Gastroesophageal sphincter (tissue), 4 donors: ENCODE results near the gene PACS1. TPM values are rescaled to one million over a fixed set of nuclear protein-coding genes. Genes with fewer than 3 reads are reported as not detected.
"Not testable (repeated sequence)": the region's sequence is repeated elsewhere in the genome, so short reads cannot be mapped to it uniquely, and the experiment has no call there.

Experiments used
- ATAC-seq: fragments of 150-250 bp; one replicate; pipeline ENCODE4 v1.9.1; 2016; ENCODE audit warnings: mild to moderate bottlenecking, moderate library complexity
- H3K27ac ChIP-seq, 4 donors: fragments of 200-600 bp; sonication (generic) in 3 of 4; 1 replicate in 3 of 4; 2 replicates in 1 of 4; pipeline ENCODE4 v1.5.1; 2016 to 2019
- H3K27me3 ChIP-seq: fragments of 200-600 bp; sonication (generic); one replicate; pipeline ENCODE4 v1.5.1; 2019
- H3K36me3 ChIP-seq, 2 donors: fragments of 200-600 bp; sonication (generic); one replicate each; pipeline ENCODE4 v1.5.1; 2019; ENCODE audit warnings: control low read depth in 1 of 2
- H3K4me1 ChIP-seq, 3 donors: fragments of 200-600 bp; sonication (generic); 1 replicate in 2 of 3; 2 replicates in 1 of 3; pipeline ENCODE4 v1.5.1; 2016 to 2019; ENCODE audit warnings: control low read depth in 2 of 3
- H3K4me3 ChIP-seq, 2 donors: fragments of 200-600 bp; sonication (generic); one replicate each; pipeline ENCODE4 v1.5.1; 2019; ENCODE audit warnings: mild to moderate bottlenecking in 1 of 2, moderate library complexity in 1 of 2
- H3K9me3 ChIP-seq, 3 donors: fragments of 200-600 bp; sonication (generic); one replicate each; pipeline ENCODE4 v1.5.1; 2017 to 2019; ENCODE audit warnings: control low read depth in 2 of 3
- EP300 ChIP-seq: sonication (generic); formaldehyde crosslinking; IDR thresholded peaks from one replicate; pipeline ENCODE4 v1.6.1; 2017; ENCODE audit warnings: antibody characterized with exemption, mild to moderate bottlenecking
- POLR2A ChIP-seq, 2 donors: fragments of 450-650 bp; IDR thresholded peaks; one replicate each; pipeline ENCODE4 v1.6.1; 2017; ENCODE audit warnings: antibody characterized with exemption in 2 of 2, mild to moderate bottlenecking in 2 of 2, moderate library complexity in 1 of 2
- POLR2AphosphoS5 ChIP-seq: sonication (generic); formaldehyde crosslinking; IDR thresholded peaks from one replicate; pipeline ENCODE4 v1.6.1; 2017; ENCODE audit warnings: antibody characterized with exemption
- WGBS, 2 donors: methylation state at CpG; one replicate each; pipeline ENCODE4 v1.1.5; 2018; ENCODE audit warnings: low coverage in 1 of 2; 5-methylcytosine and 5-hydroxymethylcytosine counted together
- total RNA-seq, 4 donors: library from RNA; depleted of rRNA; stranded (reverse); fragments of >200 nt; gene quantifications; one replicate each; pipeline ENCODE4 v1.1.0, GENCODE V29; 2016
- TF ChIP-seq, protein P1 (sequence below), 4 experiments: fragments of 200-600 bp in 2 of 4; fragments of 450-650 bp in 2 of 4; sonication (generic) in 1 of 4; IDR thresholded peaks; one replicate each; pipeline ENCODE4 v1.5.1; 2017 to 2019; ENCODE audit warnings: antibody characterized with exemption in 4 of 4, mild to moderate bottlenecking in 2 of 4, moderate library complexity in 2 of 4

PACS1 gene
- total RNA-seq, 4 donors from 2014 or later = 32.7 to 81.8 (median 38.2) TPM

DNA sequence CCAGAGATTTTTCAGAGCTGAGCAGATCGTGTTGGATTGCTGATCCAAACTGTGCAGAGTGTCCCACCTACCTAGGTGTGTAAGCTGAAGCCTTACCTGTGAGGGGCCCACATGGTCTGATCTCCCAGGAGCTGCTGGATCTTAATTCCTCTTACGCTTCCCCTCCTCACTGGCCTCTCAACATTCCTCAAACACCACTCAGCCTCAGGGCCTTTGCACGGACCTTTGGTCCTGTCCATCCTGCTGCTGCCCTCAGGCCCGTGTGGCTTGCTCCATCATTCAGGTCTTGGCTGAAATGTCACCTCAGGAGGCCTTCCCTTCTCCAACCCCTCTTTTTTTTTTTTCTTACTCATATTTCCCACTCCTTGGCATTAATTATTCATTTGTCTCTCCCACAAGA, 177.2 kb downstream of the PACS1 start:
- H3K27ac ChIP-seq = no peak overlapping the region
- ATAC-seq = no peak
- H3K27me3 ChIP-seq = no peaks in the 10 kb centered on the region
- H3K4me1 ChIP-seq = no peaks in the 10 kb centered on the region
- WGBS, 2 donors = 64 to 79% methylated on average over 3 to 4 of the region's 4 CpGs
- H3K4me3 ChIP-seq = no peak overlapping the region
- H3K9me3 ChIP-seq = no peaks in the 10 kb centered on the region
- TF ChIP-seq POLR2A (IDR thresholded peaks at IDR 0.05) = no peak
- H3K36me3 ChIP-seq = peaks cover 0 to 60% of the 10 kb centered on the region in 2 donors

- H3K4me1 ChIP-seq = no peaks in the 10 kb centered on the region
- H3K9me3 ChIP-seq = no peaks in the 10 kb centered on the region
- 91% methylated on average over 2 of the region's 3 CpGs; no CpG with 5 or more reads in 1 of the 2 donors for WGBS, 2 donors
- peaks cover 0 to 55% of the 10 kb centered on the region in 2 donors for H3K36me3 ChIP-seq
- TF ChIP-seq, protein P1, sequence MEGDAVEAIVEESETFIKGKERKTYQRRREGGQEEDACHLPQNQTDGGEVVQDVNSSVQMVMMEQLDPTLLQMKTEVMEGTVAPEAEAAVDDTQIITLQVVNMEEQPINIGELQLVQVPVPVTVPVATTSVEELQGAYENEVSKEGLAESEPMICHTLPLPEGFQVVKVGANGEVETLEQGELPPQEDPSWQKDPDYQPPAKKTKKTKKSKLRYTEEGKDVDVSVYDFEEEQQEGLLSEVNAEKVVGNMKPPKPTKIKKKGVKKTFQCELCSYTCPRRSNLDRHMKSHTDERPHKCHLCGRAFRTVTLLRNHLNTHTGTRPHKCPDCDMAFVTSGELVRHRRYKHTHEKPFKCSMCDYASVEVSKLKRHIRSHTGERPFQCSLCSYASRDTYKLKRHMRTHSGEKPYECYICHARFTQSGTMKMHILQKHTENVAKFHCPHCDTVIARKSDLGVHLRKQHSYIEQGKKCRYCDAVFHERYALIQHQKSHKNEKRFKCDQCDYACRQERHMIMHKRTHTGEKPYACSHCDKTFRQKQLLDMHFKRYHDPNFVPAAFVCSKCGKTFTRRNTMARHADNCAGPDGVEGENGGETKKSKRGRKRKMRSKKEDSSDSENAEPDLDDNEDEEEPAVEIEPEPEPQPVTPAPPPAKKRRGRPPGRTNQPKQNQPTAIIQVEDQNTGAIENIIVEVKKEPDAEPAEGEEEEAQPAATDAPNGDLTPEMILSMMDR (IDR thresholded peaks at IDR 0.05) = no peak
- TF ChIP-seq POLR2AphosphoS5 (no peak), EP300 (no peak), POLR2A (IDR thresholded peaks at IDR 0.05) (no peak)
- no peak overlapping the region for H3K4me3 ChIP-seq
- H3K27ac ChIP-seq = no peak overlapping the region
- H3K27me3 ChIP-seq = no peaks in the 10 kb centered on the region
- ATAC-seq = no peak
Measured at GRCh38 chr11:66247801-66248200, 177.7 kb downstream of the PACS1 start.

GRCh38 chr11:66248903-66249302, 178.8 kb downstream of the PACS1 start:
- peaks cover 0 to 44% of the 10 kb centered on the region in 2 donors for H3K36me3 ChIP-seq
- TF ChIP-seq POLR2A (IDR thresholded peaks at IDR 0.05) = no peak
- TF ChIP-seq POLR2AphosphoS5 = no peak
- TF ChIP-seq, protein P1 (IDR thresholded peaks at IDR 0.05) = no peak
- no peak for TF ChIP-seq EP300
- no peaks in the 10 kb centered on the region for H3K4me1 ChIP-seq
- no peak overlapping the region for H3K4me3 ChIP-seq
- 94 to 96% methylated on average over 3 to 4 of the region's 6 CpGs for whole genome bisulfite sequencing, 2 donors
- ATAC-seq = no peak
- H3K27ac ChIP-seq = no peak overlapping the region
- H3K27me3 ChIP-seq = no peaks in the 10 kb centered on the region
- no peaks in the 10 kb centered on the region for H3K9me3 ChIP-seq

DNA sequence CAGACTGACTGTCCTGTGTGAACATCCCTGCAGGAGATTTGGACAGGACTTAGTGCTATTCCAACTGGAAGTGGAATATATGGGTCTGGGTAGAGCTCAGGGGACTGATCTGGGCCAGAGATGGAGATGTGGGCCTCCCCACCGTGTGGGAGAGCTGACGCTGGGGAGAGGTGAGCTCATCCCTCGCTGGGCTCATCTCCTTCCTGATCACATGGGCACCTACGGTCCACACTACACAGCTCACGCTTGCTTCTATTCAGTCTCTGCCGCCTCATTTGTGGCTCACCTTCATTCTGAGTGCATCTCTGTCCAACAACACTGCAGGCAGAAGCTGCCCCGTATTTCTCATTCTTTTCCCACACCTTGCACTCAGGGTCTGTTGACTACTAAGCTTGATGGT, 181.7 kb downstream of the PACS1 start:
- 76 to 79% methylated on average over 7 of the region's 7 CpGs for WGBS, 2 donors
- no peaks in the 10 kb centered on the region for H3K9me3 ChIP-seq
- peaks cover 0 to 22% of the 10 kb centered on the region in 2 donors for H3K36me3 ChIP-seq
- H3K27me3 ChIP-seq = no peaks in the 10 kb centered on the region
- ATAC-seq = no peak
- peaks cover 0 to 4% (median 3%) of the 10 kb centered on the region in 3 donors for H3K4me1 ChIP-seq
- H3K4me3 ChIP-seq = no peak overlapping the region
- TF ChIP-seq POLR2A (IDR thresholded peaks at IDR 0.05) = no peak
- no peak overlapping the region for H3K27ac ChIP-seq

GRCh38 chr11:66253081-66253480, 183.0 kb downstream of the PACS1 start:
- not testable (repeated sequence) for H3K4me3 ChIP-seq, H3K4me1 ChIP-seq, ATAC-seq, H3K9me3 ChIP-seq, H3K27ac ChIP-seq, H3K27me3 ChIP-seq
- peaks cover 0 to 22% of the 10 kb centered on the region in 2 donors for H3K36me3 ChIP-seq
- WGBS, 2 donors = 65 to 71% methylated on average over 2 to 4 of the region's 6 CpGs

DNA sequence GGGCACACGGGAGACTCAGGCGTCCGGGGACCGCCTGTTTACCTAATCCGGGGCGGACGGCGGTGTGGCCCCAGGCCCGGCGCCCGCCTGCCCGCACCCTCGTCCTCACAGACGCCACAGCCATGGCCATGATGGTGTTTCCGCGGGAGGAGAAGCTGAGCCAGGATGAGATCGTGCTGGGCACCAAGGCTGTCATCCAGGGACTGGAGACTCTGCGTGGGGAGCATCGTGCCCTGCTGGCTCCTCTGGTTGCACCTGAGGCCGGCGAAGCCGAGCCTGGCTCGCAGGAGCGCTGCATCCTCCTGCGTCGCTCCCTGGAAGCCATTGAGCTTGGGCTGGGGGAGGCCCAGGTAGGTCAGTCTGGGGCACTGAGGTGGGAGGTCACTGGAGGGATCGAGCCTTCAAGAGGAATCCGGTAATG, 188.4 kb downstream of the PACS1 start:
- WGBS, 2 donors = no CpG with 5 or more reads among the region's 28 CpGs
- ATAC-seq = no peak

More for the DNA sequence above, 188.4 kb downstream of the PACS1 start:
- Histone ChIP-seq H3K4me3 (peak overlapping the region; percentile 79 to 80), H3K4me1 (peaks cover 0 to 24% (median 11%) of the 10 kb centered on the region in 3 donors), H3K9me3 (no peaks in the 10 kb centered on the region), H3K27me3 (no peaks in the 10 kb centered on the region), H3K27ac (peak overlapping the region; percentile 11 to 90 (median 84)), H3K36me3 (peaks cover 0 to 46% of the 10 kb centered on the region in 2 donors)
- TF ChIP-seq POLR2A (IDR thresholded peaks at IDR 0.05) (no peak), EP300 (no peak), POLR2AphosphoS5 (no peak)
- TF ChIP-seq, protein P1 (IDR thresholded peaks at IDR 0.05) = no peak
